Spleen (tissue), 7 donors: ENCODE results near the gene MAN1A2.

Experiments used
- POLR2A ChIP-seq, 3 donors: fragments of 450-650 bp; IDR thresholded peaks; one replicate each; pipeline ENCODE4 v1.5.1; 2017; ENCODE audit warnings: antibody characterized with exemption in 3 of 3, mild to moderate bottlenecking in 1 of 3
- TF ChIP-seq, protein P1 (sequence below), 11 experiments: fragments of 200-600 bp in 7 of 11; fragments of 450-650 bp in 4 of 11; sonication (generic) in 4 of 11; IDR thresholded peaks in 8 of 11; conservative IDR thresholded peaks in 3 of 11; 1 replicate in 7 of 11; 2 replicates in 4 of 11; pipeline versions ENCODE4 v1.4.0 to v1.8.0; 2016 to 2021; ENCODE audit warnings: antibody characterized with exemption in 11 of 11, inconsistent platforms in 4 of 11, mild to moderate bottlenecking in 1 of 11
- donor health status: DM: no; HTN: no; CAD: no; lungs with moderate emphysema.
- donor health status: DM: no; HTN: no; CAD: no.
- donor health status: DM: no; HTN: no; CAD: no.

DNA sequence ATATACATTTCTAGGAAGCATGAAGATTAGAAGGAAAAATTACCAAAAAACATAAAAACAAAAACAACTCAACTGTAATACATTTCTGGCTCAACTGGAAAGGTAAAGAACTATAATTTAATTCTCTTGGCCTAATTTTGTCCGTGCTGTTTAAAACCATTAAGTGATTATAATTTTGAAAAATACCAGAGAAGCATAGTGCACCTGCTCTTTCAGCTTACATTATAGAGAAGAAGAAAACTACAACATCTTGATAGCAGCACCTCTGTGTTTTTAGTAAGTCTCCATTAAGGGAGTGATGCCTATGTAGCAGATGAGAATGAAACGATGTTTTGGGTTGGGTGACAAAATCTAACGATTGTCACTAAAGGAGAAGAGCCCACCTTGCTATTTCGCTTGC is 19.3 kb upstream of the MAN1A2 start:
- TF ChIP-seq, protein P1, sequence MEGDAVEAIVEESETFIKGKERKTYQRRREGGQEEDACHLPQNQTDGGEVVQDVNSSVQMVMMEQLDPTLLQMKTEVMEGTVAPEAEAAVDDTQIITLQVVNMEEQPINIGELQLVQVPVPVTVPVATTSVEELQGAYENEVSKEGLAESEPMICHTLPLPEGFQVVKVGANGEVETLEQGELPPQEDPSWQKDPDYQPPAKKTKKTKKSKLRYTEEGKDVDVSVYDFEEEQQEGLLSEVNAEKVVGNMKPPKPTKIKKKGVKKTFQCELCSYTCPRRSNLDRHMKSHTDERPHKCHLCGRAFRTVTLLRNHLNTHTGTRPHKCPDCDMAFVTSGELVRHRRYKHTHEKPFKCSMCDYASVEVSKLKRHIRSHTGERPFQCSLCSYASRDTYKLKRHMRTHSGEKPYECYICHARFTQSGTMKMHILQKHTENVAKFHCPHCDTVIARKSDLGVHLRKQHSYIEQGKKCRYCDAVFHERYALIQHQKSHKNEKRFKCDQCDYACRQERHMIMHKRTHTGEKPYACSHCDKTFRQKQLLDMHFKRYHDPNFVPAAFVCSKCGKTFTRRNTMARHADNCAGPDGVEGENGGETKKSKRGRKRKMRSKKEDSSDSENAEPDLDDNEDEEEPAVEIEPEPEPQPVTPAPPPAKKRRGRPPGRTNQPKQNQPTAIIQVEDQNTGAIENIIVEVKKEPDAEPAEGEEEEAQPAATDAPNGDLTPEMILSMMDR (IDR thresholded peaks at IDR 0.05 in 8 of 11, conservative IDR thresholded peaks at IDR 0.05 in 3 of 11) = no peak
- TF ChIP-seq POLR2A (IDR thresholded peaks at IDR 0.05) = no peak
